ENCODE data around the gene CNOT6L.

GRCh38 chr4:77773101-77773500 lies 46.1 kb downstream of the CNOT6L start:
- TF ChIP-seq CTCF (IDR thresholded peaks at IDR 0.05; ENCODE audit: insufficient read depth, low read length) (no peak), GABPA (IDR thresholded peaks at IDR 0.05; ENCODE audit: low read depth) (no peak)
